Natural killer cell (primary cell): ENCODE measurements around the gene KIAA0586. TPM values are rescaled to one million over a fixed set of nuclear protein-coding genes. Genes with fewer than 3 reads are reported as not detected.
"Not testable (repeated sequence)": the region's sequence is repeated elsewhere in the genome, so short reads cannot be mapped to it uniquely, and the experiment has no call there.

Experiments
- ATAC-seq, 3 donors: fragments of 150-1000 bp in 2 of 3; fragments of 200-7000 bp in 1 of 3; cut with Tn5 transposase; 1 replicate in 1 of 3; 2 replicates in 2 of 3; pipeline ENCODE4 v1.10.0; 2021; ENCODE audit warnings: mild to moderate bottlenecking in 2 of 3, moderate library complexity in 2 of 3
- DNase-seq, 2 donors: peaks; one replicate each; pipeline versions ENCODE4 v3.0.0 to v3.0.0-alpha.2; 2013 to 2021; ENCODE audit warnings: mixed read lengths in 1 of 2
- H3K27ac ChIP-seq: one replicate; pipeline ENCODE4 v1.5.1; 2013; ENCODE audit warnings: mild to moderate bottlenecking, low read length
- H3K27me3 ChIP-seq: one replicate; pipeline ENCODE4 v1.6.1; 2013; ENCODE audit warnings: low read length; ENCODE audit not compliant: control insufficient read depth, insufficient read depth
- H3K36me3 ChIP-seq: one replicate; pipeline ENCODE4 v1.6.1; 2013; ENCODE audit warnings: low read length; ENCODE audit not compliant: control insufficient read depth, insufficient read depth
- H3K4me1 ChIP-seq: one replicate; pipeline ENCODE4 v1.6.1; 2013; ENCODE audit warnings: low read length; ENCODE audit not compliant: control insufficient read depth, insufficient read depth
- H3K4me3 ChIP-seq: one replicate; pipeline ENCODE4 v1.5.1; 2013; ENCODE audit warnings: low read length
- H3K9me3 ChIP-seq: one replicate; pipeline ENCODE4 v1.6.1; 2013; ENCODE audit warnings: low read length; ENCODE audit not compliant: control insufficient read depth, insufficient read depth
- H3K27ac Mint-ChIP-seq, 2 donors: one replicate each; pipeline ENCODE4 v1.8.0; 2022; ENCODE audit warnings: mild to moderate bottlenecking in 2 of 2, mixed read lengths in 2 of 2, moderate library complexity in 1 of 2
- H3K27me3 Mint-ChIP-seq, 2 donors: one replicate each; pipeline ENCODE4 v1.8.0; 2022; ENCODE audit warnings: low read depth in 2 of 2, mixed read lengths in 2 of 2
- H3K36me3 Mint-ChIP-seq: one replicate; pipeline ENCODE4 v1.8.0; 2022; ENCODE audit warnings: mixed read lengths
- H3K4me1 Mint-ChIP-seq, 2 donors: one replicate each; pipeline ENCODE4 v1.8.0; 2022; ENCODE audit warnings: mixed read lengths in 2 of 2
- H3K4me3 Mint-ChIP-seq: one replicate; pipeline ENCODE4 v1.8.0; 2022; ENCODE audit warnings: mild to moderate bottlenecking, moderate library complexity, mixed read lengths
- H3K9me3 Mint-ChIP-seq, 2 donors: one replicate each; pipeline ENCODE4 v1.8.0; 2022; ENCODE audit warnings: mixed read lengths in 2 of 2
- WGBS: methylation state at CpG from one replicate; pipeline ENCODE4 v1.1.7; 2013; ENCODE audit warnings: missing lambda C conversion rate; ENCODE audit not compliant: insufficient coverage; 5-methylcytosine and 5-hydroxymethylcytosine counted together
- intact Hi-C: fragments of 100-400 bp; cut with micrococcal nuclease; formaldehyde crosslinking; loops from one replicate; pipeline ENCODE4 v1.14.2; 2022
- total RNA-seq, 4 donors: library from RNA; stranded (reverse); fragments of 120-200 nt in 1 of 4; gene quantifications; one replicate each; pipeline versions ENCODE4 v1.2.3 to v1.2.4, GENCODE V29; 2013 to 2022
- TF ChIP-seq, protein P1 (sequence below): fragments of 200-600 bp; IDR thresholded peaks from one replicate; pipeline ENCODE4 v1.8.0; 2022; ENCODE audit warnings: antibody characterized with exemption

The KIAA0586 gene
- total RNA-seq, 3 donors from 2014 or later (not counting 1 experiment from before 2014, with no cell fraction given), result 19.6 to 30.1 (median 28.3) TPM

- DNase-seq, result no peak
- WGBS, result 100% methylated on average over 2 of the region's 3 CpGs
- intact Hi-C loops, result no loop called here
- Mint-ChIP-seq H3K27me3 (no peaks in the 10 kb centered on the region), H3K4me3 (no peak overlapping the region), H3K27ac (no peak overlapping the region), H3K4me1 (no peaks in the 10 kb centered on the region), H3K9me3 (no peaks in the 10 kb centered on the region), H3K36me3 (peaks cover 16% of the 10 kb centered on the region)
- H3K27me3 ChIP-seq, result no peaks in the 10 kb centered on the region
- TF ChIP-seq, protein P1, sequence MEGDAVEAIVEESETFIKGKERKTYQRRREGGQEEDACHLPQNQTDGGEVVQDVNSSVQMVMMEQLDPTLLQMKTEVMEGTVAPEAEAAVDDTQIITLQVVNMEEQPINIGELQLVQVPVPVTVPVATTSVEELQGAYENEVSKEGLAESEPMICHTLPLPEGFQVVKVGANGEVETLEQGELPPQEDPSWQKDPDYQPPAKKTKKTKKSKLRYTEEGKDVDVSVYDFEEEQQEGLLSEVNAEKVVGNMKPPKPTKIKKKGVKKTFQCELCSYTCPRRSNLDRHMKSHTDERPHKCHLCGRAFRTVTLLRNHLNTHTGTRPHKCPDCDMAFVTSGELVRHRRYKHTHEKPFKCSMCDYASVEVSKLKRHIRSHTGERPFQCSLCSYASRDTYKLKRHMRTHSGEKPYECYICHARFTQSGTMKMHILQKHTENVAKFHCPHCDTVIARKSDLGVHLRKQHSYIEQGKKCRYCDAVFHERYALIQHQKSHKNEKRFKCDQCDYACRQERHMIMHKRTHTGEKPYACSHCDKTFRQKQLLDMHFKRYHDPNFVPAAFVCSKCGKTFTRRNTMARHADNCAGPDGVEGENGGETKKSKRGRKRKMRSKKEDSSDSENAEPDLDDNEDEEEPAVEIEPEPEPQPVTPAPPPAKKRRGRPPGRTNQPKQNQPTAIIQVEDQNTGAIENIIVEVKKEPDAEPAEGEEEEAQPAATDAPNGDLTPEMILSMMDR, result no peak
- H3K27ac ChIP-seq, result no peak overlapping the region
- H3K9me3 ChIP-seq, result no peaks in the 10 kb centered on the region
- ATAC-seq, result no peak
- no peaks in the 10 kb centered on the region for H3K4me1 ChIP-seq
- H3K4me3 ChIP-seq, result no peak overlapping the region
- peaks cover 19% of the 10 kb centered on the region for H3K36me3 ChIP-seq
Measured at GRCh38 chr14:58513272-58513671, 85.8 kb downstream of the KIAA0586 start.

GRCh38 chr14:58517592-58517991, 90.1 kb downstream of the KIAA0586 start:
- no peak overlapping the region for H3K4me3 ChIP-seq
- no peaks in the 10 kb centered on the region for H3K9me3 ChIP-seq
- Mint-ChIP-seq H3K9me3 (no peaks in the 10 kb centered on the region), H3K27ac (no peak overlapping the region), H3K4me1 (no peaks in the 10 kb centered on the region), H3K27me3 (no peaks in the 10 kb centered on the region), H3K4me3 (no peak overlapping the region), H3K36me3 (peaks cover 16% of the 10 kb centered on the region)
- ATAC-seq (no peak), DNase-seq (no peak)
- intact Hi-C loops, result no loop called here
- no peaks in the 10 kb centered on the region for H3K4me1 ChIP-seq
- peaks cover 21% of the 10 kb centered on the region for H3K36me3 ChIP-seq
- TF ChIP-seq, protein P1, result no peak
- WGBS, result no CpG with 5 or more reads among the region's 1 CpG
- no peak overlapping the region for H3K27ac ChIP-seq
- no peaks in the 10 kb centered on the region for H3K27me3 ChIP-seq

GRCh38 chr14:58525691-58526090, 98.2 kb downstream of the KIAA0586 start:
- 98% methylated on average over 10 of the region's 10 CpGs for WGBS
- H3K4me3 Mint-ChIP-seq, H3K27me3 Mint-ChIP-seq, intact Hi-C loops, H3K4me3 ChIP-seq, H3K27me3 ChIP-seq, DNase-seq, H3K4me1 ChIP-seq, H3K9me3 ChIP-seq, H3K36me3 ChIP-seq, ATAC-seq, H3K4me1 Mint-ChIP-seq, H3K27ac Mint-ChIP-seq, H3K27ac ChIP-seq: not testable (repeated sequence)
- Mint-ChIP-seq H3K9me3 (peaks cover 12 to 14% of the 10 kb centered on the region in 2 donors), H3K36me3 (peaks cover 14% of the 10 kb centered on the region)

- intact Hi-C loops, result loop anchor here (10.0 kb wide), 1 partner anchor 1171 kb away; no protein-coding TSS in a partner anchor
- Mint-ChIP-seq H3K9me3 (peaks cover 5% of the 10 kb centered on the region in 2 donors), H3K27ac (peak overlapping the region in 1 of 2 donors; percentile 47), H3K36me3 (peaks cover 4% of the 10 kb centered on the region), H3K4me3 (no peak overlapping the region), H3K4me1 (peaks cover 0 to 8% of the 10 kb centered on the region in 2 donors), H3K27me3 (no peaks in the 10 kb centered on the region)
- H3K27ac ChIP-seq, result no peak overlapping the region
- ATAC-seq (no peak), DNase-seq (no peak)
- no peaks in the 10 kb centered on the region for H3K4me1 ChIP-seq
- no peaks in the 10 kb centered on the region for H3K27me3 ChIP-seq
- 56% methylated on average over 3 of the region's 5 CpGs for WGBS
- no peak overlapping the region for H3K4me3 ChIP-seq
- peaks cover 3% of the 10 kb centered on the region for H3K9me3 ChIP-seq
- H3K36me3 ChIP-seq, result no peaks in the 10 kb centered on the region
- TF ChIP-seq, protein P1, result no peak
Measured at GRCh38 chr14:58533446-58533845, 105.9 kb downstream of the KIAA0586 start.
